ENCODE results near the gene KDM2B.

GRCh38 chr12:121532503-121533393, 48.1 kb downstream of the KDM2B start:
- TF ChIP-seq CTCF (IDR thresholded peaks at IDR 0.05; ENCODE audit: low read depth, low read length) = no peak
- no peak for TF ChIP-seq POLR2A (IDR thresholded peaks at IDR 0.05; ENCODE audit: extremely low read depth, insufficient read length)
- no peak for TF ChIP-seq MYC (IDR thresholded peaks at IDR 0.05; ENCODE audit: low read depth, low read length)

Measured in NB4 (cell line).